Measurements from ENCODE around the gene RGS12.

RGS12 gene

GRCh38 chr4:3246458-3247398 is 46.1 kb upstream of the RGS12 start:
- TF ChIP-seq ZFX (IDR thresholded peaks at IDR 0.05), result no peak
- no peak overlapping the region for H3K27ac ChIP-seq

- TF ChIP-seq ZFX (IDR thresholded peaks at IDR 0.05) (no peak), CTCF (conservative IDR thresholded peaks at IDR 0.05) (no peak)
- H3K27ac ChIP-seq, result no peak overlapping the region
Measured at GRCh38 chr4:3247399-3248177, 45.2 kb upstream of the RGS12 start.

GRCh38 chr4:3248178-3248480 is 44.7 kb upstream of the RGS12 start:
- TF ChIP-seq ZFX (IDR thresholded peaks at IDR 0.05) (no peak), CTCF (conservative IDR thresholded peaks at IDR 0.05) (no peak)
- no peak overlapping the region for H3K27ac ChIP-seq

- no peak for TF ChIP-seq ZFX (IDR thresholded peaks at IDR 0.05)
- TF ChIP-seq CTCF (conservative IDR thresholded peaks at IDR 0.05), result no peak
- no peak within 1 kb of the TSS for H3K27ac ChIP-seq
Measured at GRCh38 chr4:3248811-3249661, 43.8 kb upstream of the RGS12 start, which contains the start of gene MSANTD1. TSS of gene MSANTD1 (plus strand) at chr4:3249159. CDS start at chr4:3249223, 64 bp downstream.

GRCh38 chr4:3249711-3250437 is 42.9 kb upstream of the RGS12 start:
- TF ChIP-seq CTCF (conservative IDR thresholded peaks at IDR 0.05) (no peak), ZFX (IDR thresholded peaks at IDR 0.05) (no peak)
- H3K27ac ChIP-seq, result no peak overlapping the region

GRCh38 chr4:3250438-3250955 is 42.3 kb upstream of the RGS12 start:
- no peak overlapping the region for H3K27ac ChIP-seq
- TF ChIP-seq CTCF (conservative IDR thresholded peaks at IDR 0.05), result no peak
- no peak for TF ChIP-seq ZFX (IDR thresholded peaks at IDR 0.05)

Data from C4-2B (cell line).